Upper lobe of left lung (tissue), 6 donors: Measurements from ENCODE around the gene ADRB2. TPM values are rescaled to one million over a fixed set of nuclear protein-coding genes. Genes with fewer than 3 reads are reported as not detected.
"Not testable (repeated sequence)": the region's sequence is repeated elsewhere in the genome, so short reads cannot be mapped to it uniquely, and the experiment has no call there.

Experiments used
- ATAC-seq, 2 donors: fragments of 200-7000 bp; cut with Tn5 transposase; one replicate each; pipeline ENCODE4 v1.9.1; 2022; ENCODE audit warnings: mild to moderate bottlenecking in 2 of 2, moderate library complexity in 2 of 2; ENCODE audit not compliant: low FRiP score in 2 of 2
- DNase-seq, 2 donors: peaks; one replicate each; pipeline ENCODE4 v3.0.0-alpha.2; 2019 to 2020
- H3K27ac ChIP-seq, 4 donors: fragments of 200-600 bp; sonication (generic); one replicate each; pipeline ENCODE4 v1.5.1; 2016 to 2019
- H3K27me3 ChIP-seq, 4 donors: fragments of 200-600 bp; sonication (generic); one replicate each; pipeline ENCODE4 v1.5.1; 2017 to 2019
- H3K36me3 ChIP-seq, 4 donors: fragments of 200-600 bp; sonication (generic); one replicate each; pipeline ENCODE4 v1.5.1; 2016 to 2019
- H3K4me1 ChIP-seq, 4 donors: fragments of 200-600 bp; sonication (generic); one replicate each; pipeline ENCODE4 v1.5.1; 2018 to 2019
- H3K4me3 ChIP-seq, 4 donors: fragments of 200-600 bp; sonication (generic); one replicate each; pipeline ENCODE4 v1.5.1; 2017 to 2019; ENCODE audit warnings: mild to moderate bottlenecking in 2 of 4, moderate library complexity in 1 of 4
- H3K9me3 ChIP-seq, 4 donors: fragments of 200-600 bp; sonication (generic); one replicate each; pipeline ENCODE4 v1.5.1; 2018 to 2019
- EP300 ChIP-seq, 4 donors: sonication (generic); formaldehyde crosslinking; IDR thresholded peaks; one replicate each; pipeline ENCODE4 v1.5.1; 2017; ENCODE audit warnings: antibody characterized with exemption in 4 of 4, control low read depth in 2 of 4
- POLR2A ChIP-seq, 4 donors: fragments of 450-650 bp; IDR thresholded peaks; one replicate each; pipeline ENCODE4 v1.5.1; 2016 to 2017; ENCODE audit warnings: antibody characterized with exemption in 4 of 4, mild to moderate bottlenecking in 2 of 4
- POLR2AphosphoS5 ChIP-seq, 2 donors: sonication (generic); formaldehyde crosslinking; IDR thresholded peaks; one replicate each; pipeline ENCODE4 v1.5.1; 2017; ENCODE audit warnings: antibody characterized with exemption in 2 of 2
- WGBS, 2 donors: methylation state at CpG; one replicate each; pipeline ENCODE4 v1.1.5; 2017 to 2018; 5-methylcytosine and 5-hydroxymethylcytosine counted together
- total RNA-seq, 6 donors: library from RNA; depleted of rRNA in 4 of 6; stranded (reverse); fragments of >200 nt in 4 of 6; gene quantifications; one replicate each; pipeline versions ENCODE4 v1.1.0 to v1.2.1, GENCODE V29; 2016 to 2021
- TF ChIP-seq, protein P1 (sequence below), 6 experiments: fragments of 450-650 bp in 4 of 6; fragments of 200-600 bp in 2 of 6; sonication (generic) in 2 of 6; IDR thresholded peaks; one replicate each; pipeline ENCODE4 v1.5.1; 2016 to 2019; ENCODE audit warnings: antibody characterized with exemption in 6 of 6
- donor health status: DM: no; HTN: no; CAD: no; lungs with moderate emphysema.
- donor health status: DM: no; HTN: yes; CAD: no; lungs with severe emphysema.

Gene ADRB2
- total RNA-seq, 6 donors from 2014 or later: 22.4 to 77.4 (median 34.2) TPM

- no peaks in the 10 kb centered on the region for H3K36me3 ChIP-seq
- H3K27ac ChIP-seq: peak overlapping the region; percentile 7 to 76 (median 48)
- no peaks in the 10 kb centered on the region for H3K9me3 ChIP-seq
- DNase-seq: no peak
- no peak overlapping the region for H3K4me3 ChIP-seq
- TF ChIP-seq, protein P1, sequence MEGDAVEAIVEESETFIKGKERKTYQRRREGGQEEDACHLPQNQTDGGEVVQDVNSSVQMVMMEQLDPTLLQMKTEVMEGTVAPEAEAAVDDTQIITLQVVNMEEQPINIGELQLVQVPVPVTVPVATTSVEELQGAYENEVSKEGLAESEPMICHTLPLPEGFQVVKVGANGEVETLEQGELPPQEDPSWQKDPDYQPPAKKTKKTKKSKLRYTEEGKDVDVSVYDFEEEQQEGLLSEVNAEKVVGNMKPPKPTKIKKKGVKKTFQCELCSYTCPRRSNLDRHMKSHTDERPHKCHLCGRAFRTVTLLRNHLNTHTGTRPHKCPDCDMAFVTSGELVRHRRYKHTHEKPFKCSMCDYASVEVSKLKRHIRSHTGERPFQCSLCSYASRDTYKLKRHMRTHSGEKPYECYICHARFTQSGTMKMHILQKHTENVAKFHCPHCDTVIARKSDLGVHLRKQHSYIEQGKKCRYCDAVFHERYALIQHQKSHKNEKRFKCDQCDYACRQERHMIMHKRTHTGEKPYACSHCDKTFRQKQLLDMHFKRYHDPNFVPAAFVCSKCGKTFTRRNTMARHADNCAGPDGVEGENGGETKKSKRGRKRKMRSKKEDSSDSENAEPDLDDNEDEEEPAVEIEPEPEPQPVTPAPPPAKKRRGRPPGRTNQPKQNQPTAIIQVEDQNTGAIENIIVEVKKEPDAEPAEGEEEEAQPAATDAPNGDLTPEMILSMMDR (IDR thresholded peaks at IDR 0.05): no peak
- TF ChIP-seq EP300 (IDR thresholded peaks at IDR 0.05) (peak in 2 of 4 donors; percentile 12 to 17), POLR2A (IDR thresholded peaks at IDR 0.05) (no peak), POLR2AphosphoS5 (IDR thresholded peaks at IDR 0.05) (peak in 1 of 2 donors; percentile 37)
- peaks cover 0 to 25% (median 11%) of the 10 kb centered on the region in 4 donors for H3K4me1 ChIP-seq
- WGBS, 2 donors: 42 to 72% methylated on average over 2 to 3 of the region's 3 CpGs
- ATAC-seq: no peak
- no peaks in the 10 kb centered on the region for H3K27me3 ChIP-seq
Observed at GRCh38 chr5:148873690-148874485, 47.5 kb downstream of the ADRB2 start.

DNA sequence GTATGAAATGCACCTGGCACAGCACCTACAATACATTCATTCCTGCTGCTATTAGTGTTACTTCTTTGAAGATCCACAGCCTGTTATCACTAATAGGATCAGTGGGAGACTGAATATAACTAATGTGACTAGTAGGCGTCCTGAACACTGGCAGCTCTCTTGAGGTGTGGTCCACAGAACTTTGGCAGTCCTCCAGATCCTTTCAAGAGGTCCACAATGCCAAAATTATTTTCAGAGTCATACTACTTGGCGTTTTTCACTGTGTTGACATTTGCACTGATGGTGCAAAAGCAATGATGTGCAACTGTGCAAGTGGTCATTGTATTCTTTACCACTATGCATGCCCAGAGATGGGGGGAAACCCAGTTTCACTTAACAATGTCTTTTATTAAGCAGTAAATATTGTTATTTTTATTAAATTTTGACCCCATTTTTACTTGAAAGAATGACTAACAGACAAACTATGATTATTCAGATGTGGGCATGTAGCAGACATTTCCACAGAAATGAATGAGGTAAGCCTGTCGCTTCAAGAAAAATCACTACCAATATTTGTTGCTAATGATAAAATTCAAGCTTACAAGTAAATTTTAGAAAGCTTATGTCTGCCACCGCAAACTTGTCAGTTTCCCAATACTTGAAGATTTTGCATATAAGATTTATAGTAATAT lies 48.9 kb downstream of the ADRB2 start:
- no peak overlapping the region for H3K4me3 ChIP-seq
- no peak for ATAC-seq
- no peaks in the 10 kb centered on the region for H3K36me3 ChIP-seq
- WGBS, 2 donors: 60 to 68% methylated on average over 4 of the region's 4 CpGs
- TF ChIP-seq EP300 (IDR thresholded peaks at IDR 0.05) (no peak), POLR2A (IDR thresholded peaks at IDR 0.05) (no peak), POLR2AphosphoS5 (IDR thresholded peaks at IDR 0.05) (no peak)
- TF ChIP-seq, protein P1 (IDR thresholded peaks at IDR 0.05): no peak
- DNase-seq: no peak
- peaks cover 0 to 25% (median 11%) of the 10 kb centered on the region in 4 donors for H3K4me1 ChIP-seq
- H3K27me3 ChIP-seq: no peaks in the 10 kb centered on the region
- peak overlapping the region in 2 of 4 donors; percentile 72 to 76 for H3K27ac ChIP-seq
- H3K9me3 ChIP-seq: no peaks in the 10 kb centered on the region

- not testable (repeated sequence) for H3K27me3 ChIP-seq, ATAC-seq, H3K36me3 ChIP-seq, DNase-seq, H3K27ac ChIP-seq, H3K9me3 ChIP-seq, H3K4me3 ChIP-seq
- WGBS, 2 donors: 82 to 85% methylated on average over 5 of the region's 5 CpGs
- H3K4me1 ChIP-seq: peaks cover 0 to 25% (median 11%) of the 10 kb centered on the region in 4 donors
Observed at GRCh38 chr5:148877436-148877835, 51.0 kb downstream of the ADRB2 start.

Other genes starting within 250 kb of the ADRB2 start
- under 1 TPM in 1 of 6 donors, not detected in 5; 0.09 TPM for gene HTR4, start 172.1 kb upstream of the ADRB2 start, total RNA-seq
- gene SH3TC2, start 236.5 kb downstream of the ADRB2 start, total RNA-seq: 1 to 10 TPM in 3 of 6 donors, under 1 TPM in 3; under 0.01 to 3.1 (median 1.2) TPM